HG03354 (cell line): Measurements from ENCODE around the gene GAS7.
"Not testable (repeated sequence)": the region's sequence is repeated elsewhere in the genome, so short reads cannot be mapped to it uniquely, and the experiment has no call there.

Source experiments
- ATAC-seq: cut with Tn5 transposase; IDR thresholded peaks from one replicate; pipeline ENCODE4 v1.9.1; 2021; ENCODE audit warnings: mild to moderate bottlenecking; ENCODE audit not compliant: unreplicated experiment, poor library complexity, severe bottlenecking

GAS7 gene

DNA sequence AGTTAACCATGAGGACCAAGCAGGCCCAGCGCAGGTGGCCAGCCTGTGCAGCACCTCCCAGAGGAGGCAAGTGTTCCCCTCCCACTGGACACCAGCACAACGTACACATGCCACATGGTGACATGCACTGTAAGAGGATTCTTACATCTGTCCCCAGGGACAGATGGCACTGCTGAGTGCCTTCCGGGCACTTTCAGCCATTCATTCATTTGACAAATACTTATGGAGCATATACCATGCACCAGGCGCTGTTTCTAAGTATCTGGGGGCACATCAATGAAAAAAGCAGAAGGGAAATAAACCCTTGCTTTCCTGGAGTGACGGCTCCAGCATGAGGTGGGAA is 79.6 kb downstream of the GAS7 start:
- no peak for ATAC-seq

- ATAC-seq: no peak
These were observed 80.8 kb downstream of the GAS7 start for GRCh38 chr17:10117581-10118001.

DNA sequence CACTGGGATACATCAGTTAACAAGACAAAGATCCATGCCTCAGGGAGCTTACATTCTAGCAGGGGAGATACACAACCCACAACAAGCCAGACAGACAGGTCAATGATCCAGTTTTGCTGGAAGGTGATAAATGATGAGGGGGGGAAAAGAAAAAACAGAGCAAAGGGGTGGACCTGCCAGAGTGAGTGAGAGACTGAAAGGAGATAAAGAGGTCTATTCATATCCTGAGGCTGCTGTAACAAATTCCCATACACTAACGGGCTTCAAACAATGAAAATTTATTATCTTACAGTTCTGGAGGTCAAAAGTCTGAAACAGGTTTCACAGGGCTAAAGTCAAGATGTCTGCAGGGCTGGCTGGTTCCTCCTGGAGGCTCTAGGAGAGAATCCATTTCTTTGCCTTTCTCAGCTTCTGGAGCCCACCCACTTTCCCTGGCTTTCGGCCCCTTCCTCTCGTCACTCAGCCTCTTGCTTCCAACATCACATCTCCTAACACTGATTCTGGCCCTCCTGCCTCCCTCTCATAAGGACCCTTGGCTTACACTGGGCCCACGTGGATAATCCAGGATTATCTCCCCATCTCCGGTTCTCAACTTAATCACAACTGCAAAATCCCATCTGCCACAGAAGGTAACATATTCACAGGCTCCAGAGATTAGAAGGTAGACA is 81.5 kb downstream of the GAS7 start:
- ATAC-seq: no peak

DNA sequence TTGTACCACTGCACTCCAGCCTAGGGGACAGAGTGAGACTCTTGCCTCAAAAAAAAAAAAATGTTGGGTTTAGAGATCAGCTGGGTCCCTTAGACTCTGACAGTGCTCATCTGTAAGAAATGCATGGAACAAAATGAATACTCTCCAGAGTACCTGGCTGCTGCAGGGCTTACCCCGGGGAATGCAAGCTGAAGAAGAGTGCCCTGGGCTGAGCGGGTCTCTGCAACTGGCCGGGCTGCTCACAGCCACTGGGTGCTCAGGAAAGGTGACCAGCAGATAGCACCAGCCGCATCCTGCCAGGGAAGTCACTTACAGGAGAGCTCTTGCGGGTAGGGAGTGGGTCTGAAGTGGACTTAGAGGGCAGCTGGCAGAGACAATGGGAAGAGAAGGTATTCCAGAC is 82.1 kb downstream of the GAS7 start:
- no peak for ATAC-seq

- no peak for ATAC-seq
These were observed 82.9 kb downstream of the GAS7 start for GRCh38 chr17:10115536-10115932.

DNA sequence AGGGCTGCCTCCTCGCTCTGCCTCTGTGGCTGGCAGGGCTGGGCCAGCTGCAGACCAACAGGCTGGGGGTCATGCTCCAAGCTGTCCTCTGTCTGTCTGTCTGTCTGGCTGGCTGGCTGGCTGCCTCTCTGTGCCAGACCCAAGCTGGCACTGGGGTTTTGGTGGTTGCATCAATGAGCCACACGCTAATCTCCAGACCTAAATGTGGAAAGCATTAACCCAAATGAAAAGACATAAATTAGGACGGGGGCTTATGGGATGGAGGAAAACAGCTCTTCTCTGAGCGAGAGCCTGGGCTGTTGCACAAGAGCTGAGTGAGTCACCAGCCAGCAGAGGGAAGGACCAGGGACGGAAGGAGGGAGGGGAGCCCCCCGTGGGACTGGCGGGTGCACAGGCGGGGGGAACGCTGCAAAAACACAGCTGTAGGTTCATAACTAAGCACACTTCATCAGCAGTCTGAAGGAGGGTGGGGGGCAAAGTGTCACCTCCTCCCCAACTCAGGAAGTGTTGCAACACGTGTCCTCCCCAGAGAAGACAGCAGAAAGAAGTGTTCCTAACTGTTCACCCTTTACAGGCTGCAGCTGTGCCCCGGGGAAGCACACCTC is 83.4 kb downstream of the GAS7 start:
- ATAC-seq: peak; percentile 62

DNA sequence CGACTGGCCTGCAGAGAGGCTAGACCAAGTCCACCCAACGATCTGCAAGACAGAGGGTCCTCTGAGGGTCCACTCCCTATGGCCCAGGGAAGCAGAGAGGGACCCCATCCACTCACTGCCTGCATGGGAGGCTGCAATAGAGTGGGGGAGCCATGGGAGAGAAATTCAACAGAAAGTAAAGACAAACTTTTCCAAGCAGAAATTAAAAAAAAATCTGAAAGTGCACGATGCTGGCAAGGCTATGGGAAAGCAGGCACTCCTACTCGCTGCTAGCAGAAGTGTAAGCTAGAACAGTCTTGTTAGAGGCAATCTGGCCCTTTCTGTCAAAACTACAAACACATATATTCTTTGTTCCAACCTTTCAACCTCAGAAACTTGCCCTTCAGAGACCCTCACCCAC is 85.4 kb downstream of the GAS7 start:
- ATAC-seq: no peak

GRCh38 chr17:10111907-10112452 is 86.4 kb downstream of the GAS7 start:
- ATAC-seq: no peak

DNA sequence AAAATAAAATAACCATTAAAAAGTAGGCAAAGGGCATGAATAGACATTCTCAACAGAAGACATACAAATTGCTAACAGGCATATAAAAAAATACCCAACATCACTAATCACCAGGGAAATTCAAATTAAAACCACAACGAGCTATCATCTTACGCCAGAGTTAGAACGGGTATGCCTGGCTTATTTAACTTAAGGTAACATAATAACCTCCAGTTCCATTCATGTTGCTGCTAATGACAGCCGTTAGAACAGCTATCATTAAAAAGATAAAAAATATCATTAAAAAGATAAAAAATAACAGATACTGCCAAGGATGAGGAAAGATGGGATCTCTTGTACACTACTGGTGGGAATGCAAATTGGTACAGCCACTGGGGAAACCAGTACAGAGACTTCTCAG is 89.3 kb downstream of the GAS7 start:
- ATAC-seq: no peak

- no peak for ATAC-seq
These were observed 90.9 kb downstream of the GAS7 start for GRCh38 chr17:10107316-10108165.

GRCh38 chr17:10106067-10106466 is 92.3 kb downstream of the GAS7 start:
- ATAC-seq: no peak

GRCh38 chr17:10105513-10106001 is 92.8 kb downstream of the GAS7 start:
- no peak for ATAC-seq

- no peak for ATAC-seq
These were observed 94.7 kb downstream of the GAS7 start for GRCh38 chr17:10103712-10104111.

- no peak for ATAC-seq
These were observed 95.6 kb downstream of the GAS7 start for GRCh38 chr17:10102817-10103216.

- no peak for ATAC-seq
These were observed 99.3 kb downstream of the GAS7 start for GRCh38 chr17:10099051-10099571.

- ATAC-seq: no peak
These were observed 101.8 kb downstream of the GAS7 start for GRCh38 chr17:10096596-10096995.

GRCh38 chr17:10095295-10095694 is 103.1 kb downstream of the GAS7 start:
- not testable (repeated sequence) for ATAC-seq

DNA sequence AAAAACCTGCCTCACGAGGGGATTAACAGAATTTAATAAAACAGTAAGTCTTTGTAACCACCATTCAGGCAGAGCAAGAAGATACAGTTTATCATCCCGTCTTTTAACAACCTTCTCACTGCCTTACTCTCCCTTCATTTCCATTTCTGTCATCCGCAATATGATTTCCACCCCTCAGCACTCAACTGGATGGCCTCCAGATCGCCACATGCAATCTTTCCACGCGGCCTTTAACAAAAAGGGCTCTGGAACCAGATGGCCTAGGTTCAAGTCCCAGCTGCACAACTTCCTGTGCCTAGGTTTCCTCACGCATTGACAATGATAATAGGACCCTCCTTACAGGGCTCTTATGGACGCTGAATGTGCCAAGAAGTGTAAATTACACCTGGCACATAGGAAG is 103.6 kb downstream of the GAS7 start:
- no peak for ATAC-seq

DNA sequence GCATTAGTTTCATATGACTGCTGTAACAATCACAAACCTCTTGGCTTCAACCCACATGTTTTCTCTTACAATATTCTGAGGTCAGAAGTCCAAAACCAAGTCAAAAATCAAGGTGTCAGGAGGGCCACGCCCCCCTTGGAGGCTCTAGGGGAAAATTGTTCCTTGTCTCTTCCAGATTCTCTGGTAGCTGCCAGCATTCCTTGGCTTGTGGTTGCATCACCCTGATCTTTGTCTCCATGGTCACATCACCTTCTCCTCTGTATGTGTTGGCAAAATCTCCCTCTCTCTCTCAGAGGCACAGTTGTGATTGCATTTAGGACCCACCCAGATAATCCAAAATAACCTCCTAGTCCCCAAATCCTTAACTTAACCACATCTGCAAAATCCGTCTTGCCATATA is 105.8 kb downstream of the GAS7 start:
- ATAC-seq: no peak

DNA sequence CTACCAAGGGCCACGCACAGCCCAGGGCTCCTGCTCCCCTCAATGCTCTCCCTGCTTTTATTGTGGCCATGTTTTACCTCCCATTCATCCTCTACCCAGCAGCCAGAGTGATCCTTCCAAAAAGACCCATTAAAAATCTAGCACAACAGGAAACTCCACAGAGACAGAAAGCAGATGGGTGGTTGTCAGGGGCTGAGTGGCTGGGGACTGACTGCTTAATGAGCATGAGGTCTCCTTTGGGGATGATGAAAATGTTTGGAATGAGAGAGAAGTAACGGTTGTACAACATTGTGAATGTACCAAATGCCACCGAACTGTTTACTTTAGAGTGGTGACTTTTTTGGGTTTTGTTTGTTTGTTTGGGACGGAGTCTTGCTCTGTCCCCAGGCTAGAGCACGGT is 107.4 kb downstream of the GAS7 start:
- ATAC-seq: no peak
